Measurements from ENCODE around the gene FCRL2.

Gene FCRL2

GRCh38 chr1:157776971-157777391 is at the start of gene FCRL2:
TSS of gene FCRL2 (minus strand) at chr1:157777132. CDS start at chr1:157777073, 59 bp downstream.
- no peak for DNase-seq (ENCODE audit: low spot score)

GRCh38 chr1:157820299-157820698 is 43.4 kb upstream of the FCRL2 start:
- no peak for DNase-seq (ENCODE audit: low spot score)

- DNase-seq (ENCODE audit: low spot score), result no peak
Measured at GRCh38 chr1:157819896-157820295, 43.0 kb upstream of the FCRL2 start, which contains the start of gene FCRL1. TSS of gene FCRL1 (minus strand) at chr1:157820120. CDS start at chr1:157820037, 83 bp downstream.

GRCh38 chr1:157819215-157819614 is 42.3 kb upstream of the FCRL2 start:
- no peak for DNase-seq (ENCODE audit: low spot score)

GRCh38 chr1:157813269-157813668 is 36.3 kb upstream of the FCRL2 start:
- DNase-seq (ENCODE audit: low spot score), result no peak

- no peak for DNase-seq (ENCODE audit: low spot score)
Measured at GRCh38 chr1:157806431-157807149, 29.7 kb upstream of the FCRL2 start.

- no peak for DNase-seq (ENCODE audit: low spot score)
Measured at GRCh38 chr1:157803851-157804250, 26.9 kb upstream of the FCRL2 start.

GRCh38 chr1:157799996-157800395 is 23.1 kb upstream of the FCRL2 start:
- no peak for DNase-seq (ENCODE audit: low spot score)

GRCh38 chr1:157798211-157798610 is 21.3 kb upstream of the FCRL2 start:
- DNase-seq (ENCODE audit: low spot score), result no peak

GRCh38 chr1:157785248-157785647 is 8.3 kb upstream of the FCRL2 start:
- DNase-seq (ENCODE audit: low spot score), result no peak

GRCh38 chr1:157784801-157785200 is 7.9 kb upstream of the FCRL2 start:
- no peak for DNase-seq (ENCODE audit: low spot score)

GRCh38 chr1:157782931-157783330 is 6.0 kb upstream of the FCRL2 start:
- DNase-seq (ENCODE audit: low spot score), result no peak

GRCh38 chr1:157781048-157781447 is 4.1 kb upstream of the FCRL2 start:
- no peak for DNase-seq (ENCODE audit: low spot score)

- DNase-seq (ENCODE audit: low spot score), result no peak
Measured at GRCh38 chr1:157775101-157775870, 1.6 kb downstream of the FCRL2 start.

GRCh38 chr1:157774412-157774811 is 2.5 kb downstream of the FCRL2 start:
- DNase-seq (ENCODE audit: low spot score), result no peak

- DNase-seq (ENCODE audit: low spot score), result peak; percentile 5
Measured at GRCh38 chr1:157773493-157774350, 3.2 kb downstream of the FCRL2 start.

- no peak for DNase-seq (ENCODE audit: low spot score)
Measured at GRCh38 chr1:157771661-157772425, 5.1 kb downstream of the FCRL2 start.

- peak; percentile 4 for DNase-seq (ENCODE audit: low spot score)
Measured at GRCh38 chr1:157770442-157771043, 6.4 kb downstream of the FCRL2 start.

GRCh38 chr1:157766792-157767191 is 10.1 kb downstream of the FCRL2 start:
- DNase-seq (ENCODE audit: low spot score), result no peak

- DNase-seq (ENCODE audit: low spot score), result no peak
Measured at GRCh38 chr1:157758018-157758417, 18.9 kb downstream of the FCRL2 start.

- DNase-seq (ENCODE audit: low spot score), result no peak
Measured at GRCh38 chr1:157753611-157754010, 23.3 kb downstream of the FCRL2 start.

All from cerebellar cortex (tissue), 1 donor.